ENCODE data around the gene PCCA.
"Not testable (repeated sequence)": the region's sequence is repeated elsewhere in the genome, so short reads cannot be mapped to it uniquely, and the experiment has no call there.

DNA sequence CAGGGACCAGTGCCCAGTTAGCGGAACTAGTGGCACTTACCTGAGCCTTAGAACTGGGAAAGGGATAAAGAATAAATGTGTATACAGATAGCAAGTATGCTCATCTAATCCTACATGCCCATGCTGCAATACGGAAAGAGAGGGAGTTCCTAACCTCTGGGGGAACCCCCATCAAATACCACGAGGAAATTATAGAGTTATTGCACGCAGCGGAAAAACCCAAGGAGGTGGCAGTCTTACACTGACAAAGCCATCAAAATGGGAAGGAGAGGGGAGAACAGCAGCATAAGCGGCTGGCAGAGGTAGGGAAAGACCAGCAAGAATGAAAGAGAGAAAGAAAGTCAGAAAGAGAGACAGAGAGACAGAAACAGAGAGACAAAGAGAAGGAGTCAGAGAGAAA lies 5.5 kb upstream of the PCCA start:
- TF ChIP-seq EZH2 (IDR thresholded peaks at IDR 0.05; ENCODE audit: low read length, missing control alignments), result not testable (repeated sequence)
- TF ChIP-seq, protein P1, sequence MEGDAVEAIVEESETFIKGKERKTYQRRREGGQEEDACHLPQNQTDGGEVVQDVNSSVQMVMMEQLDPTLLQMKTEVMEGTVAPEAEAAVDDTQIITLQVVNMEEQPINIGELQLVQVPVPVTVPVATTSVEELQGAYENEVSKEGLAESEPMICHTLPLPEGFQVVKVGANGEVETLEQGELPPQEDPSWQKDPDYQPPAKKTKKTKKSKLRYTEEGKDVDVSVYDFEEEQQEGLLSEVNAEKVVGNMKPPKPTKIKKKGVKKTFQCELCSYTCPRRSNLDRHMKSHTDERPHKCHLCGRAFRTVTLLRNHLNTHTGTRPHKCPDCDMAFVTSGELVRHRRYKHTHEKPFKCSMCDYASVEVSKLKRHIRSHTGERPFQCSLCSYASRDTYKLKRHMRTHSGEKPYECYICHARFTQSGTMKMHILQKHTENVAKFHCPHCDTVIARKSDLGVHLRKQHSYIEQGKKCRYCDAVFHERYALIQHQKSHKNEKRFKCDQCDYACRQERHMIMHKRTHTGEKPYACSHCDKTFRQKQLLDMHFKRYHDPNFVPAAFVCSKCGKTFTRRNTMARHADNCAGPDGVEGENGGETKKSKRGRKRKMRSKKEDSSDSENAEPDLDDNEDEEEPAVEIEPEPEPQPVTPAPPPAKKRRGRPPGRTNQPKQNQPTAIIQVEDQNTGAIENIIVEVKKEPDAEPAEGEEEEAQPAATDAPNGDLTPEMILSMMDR (conservative IDR thresholded peaks at IDR 0.05 in 1 of 2, IDR thresholded peaks at IDR 0.05 in 1 of 2; ENCODE audit: low read depth in 1 of 2, low read length in 2 of 2), result not testable (repeated sequence)
